GM12873 (cell line): Measurements from ENCODE around the gene LYSMD2.

Source experiments
- TF ChIP-seq, protein P1 (sequence below): IDR thresholded peaks from 2 replicates; pipeline ENCODE4 v1.5.1; 2012; ENCODE audit warnings: low read depth, mild to moderate bottlenecking, moderate library complexity, low read length, control low read depth; ENCODE audit not compliant: insufficient read depth; ENCODE audit errors: missing control alignments

Gene LYSMD2

DNA sequence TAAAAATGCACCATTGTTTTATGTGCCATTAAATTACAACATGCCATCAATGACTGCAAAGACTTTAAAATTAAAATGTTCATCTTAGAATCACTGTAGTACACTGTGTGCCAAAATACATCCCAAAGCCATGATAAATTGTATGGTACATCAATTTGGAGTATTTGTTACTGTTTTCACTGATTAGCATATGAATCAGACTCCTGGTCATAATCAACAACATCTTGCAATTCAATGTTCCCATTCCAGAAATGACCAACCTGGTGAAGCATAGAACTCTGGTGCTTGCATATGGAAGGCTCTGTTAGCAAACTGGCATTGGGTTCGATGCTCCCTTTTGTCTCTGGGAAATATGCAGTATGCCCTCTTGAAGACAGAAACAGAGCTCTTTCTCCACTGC is 22.5 kb downstream of the LYSMD2 start:
- TF ChIP-seq, protein P1, sequence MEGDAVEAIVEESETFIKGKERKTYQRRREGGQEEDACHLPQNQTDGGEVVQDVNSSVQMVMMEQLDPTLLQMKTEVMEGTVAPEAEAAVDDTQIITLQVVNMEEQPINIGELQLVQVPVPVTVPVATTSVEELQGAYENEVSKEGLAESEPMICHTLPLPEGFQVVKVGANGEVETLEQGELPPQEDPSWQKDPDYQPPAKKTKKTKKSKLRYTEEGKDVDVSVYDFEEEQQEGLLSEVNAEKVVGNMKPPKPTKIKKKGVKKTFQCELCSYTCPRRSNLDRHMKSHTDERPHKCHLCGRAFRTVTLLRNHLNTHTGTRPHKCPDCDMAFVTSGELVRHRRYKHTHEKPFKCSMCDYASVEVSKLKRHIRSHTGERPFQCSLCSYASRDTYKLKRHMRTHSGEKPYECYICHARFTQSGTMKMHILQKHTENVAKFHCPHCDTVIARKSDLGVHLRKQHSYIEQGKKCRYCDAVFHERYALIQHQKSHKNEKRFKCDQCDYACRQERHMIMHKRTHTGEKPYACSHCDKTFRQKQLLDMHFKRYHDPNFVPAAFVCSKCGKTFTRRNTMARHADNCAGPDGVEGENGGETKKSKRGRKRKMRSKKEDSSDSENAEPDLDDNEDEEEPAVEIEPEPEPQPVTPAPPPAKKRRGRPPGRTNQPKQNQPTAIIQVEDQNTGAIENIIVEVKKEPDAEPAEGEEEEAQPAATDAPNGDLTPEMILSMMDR, result no peak

DNA sequence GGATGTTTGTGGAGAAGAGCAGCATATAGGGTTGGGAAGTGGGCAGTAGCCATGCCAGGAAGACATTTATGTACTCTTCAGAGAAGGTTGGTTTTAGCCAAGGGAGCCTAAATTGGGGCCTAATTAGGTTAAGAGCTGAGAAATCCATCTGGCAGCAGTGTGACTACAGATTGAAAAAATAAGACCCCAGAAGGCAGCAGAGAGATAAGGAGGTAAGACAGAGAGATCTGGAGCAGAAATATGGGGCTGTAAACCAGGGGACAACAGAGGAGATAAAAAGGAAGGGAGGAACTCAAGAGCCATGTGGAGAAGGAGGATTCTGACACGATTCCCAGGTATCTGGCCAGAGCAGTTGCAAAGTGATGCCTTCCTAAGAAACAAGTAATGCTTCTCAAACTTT is 23.3 kb downstream of the LYSMD2 start:
- TF ChIP-seq, protein P1, result no peak

DNA sequence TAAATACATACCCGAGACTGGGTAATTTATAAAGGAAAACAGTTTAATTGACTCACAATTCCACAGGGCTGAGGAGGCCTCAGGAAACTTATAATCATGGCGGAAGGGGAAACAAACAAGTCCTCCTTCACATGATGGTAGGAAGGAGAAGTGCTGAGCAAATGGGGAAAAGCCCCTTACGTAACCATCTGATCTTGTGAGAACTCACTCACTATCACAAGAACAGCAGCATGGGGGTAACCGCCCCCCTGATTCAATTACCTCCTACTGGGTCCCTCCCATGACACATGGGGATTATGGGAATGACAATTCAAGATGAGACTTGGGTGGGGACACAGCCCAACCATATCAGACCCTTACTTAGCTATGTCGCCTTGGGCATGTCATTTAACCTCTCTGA is 28.4 kb downstream of the LYSMD2 start:
- TF ChIP-seq, protein P1, result no peak

DNA sequence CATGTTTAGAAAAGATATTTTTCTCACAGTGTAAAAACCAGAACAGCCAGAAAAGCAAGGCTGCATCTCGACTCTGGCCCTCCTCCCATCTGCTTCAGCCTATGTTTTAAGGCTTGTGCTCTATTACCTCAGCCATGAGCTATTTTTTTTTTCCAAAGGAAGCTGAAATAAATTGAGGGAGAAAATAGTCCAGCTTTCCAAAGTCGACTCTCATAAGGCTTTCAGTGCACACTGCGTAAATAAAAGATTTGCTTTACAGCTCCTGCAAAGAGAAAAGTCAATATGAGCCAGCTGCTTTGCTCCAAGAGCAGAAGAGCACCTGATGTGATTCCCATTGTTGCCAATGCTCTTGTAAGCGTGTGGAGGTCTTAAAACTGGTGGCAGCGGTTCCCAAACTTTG is 29.4 kb downstream of the LYSMD2 start:
- TF ChIP-seq, protein P1, result no peak

DNA sequence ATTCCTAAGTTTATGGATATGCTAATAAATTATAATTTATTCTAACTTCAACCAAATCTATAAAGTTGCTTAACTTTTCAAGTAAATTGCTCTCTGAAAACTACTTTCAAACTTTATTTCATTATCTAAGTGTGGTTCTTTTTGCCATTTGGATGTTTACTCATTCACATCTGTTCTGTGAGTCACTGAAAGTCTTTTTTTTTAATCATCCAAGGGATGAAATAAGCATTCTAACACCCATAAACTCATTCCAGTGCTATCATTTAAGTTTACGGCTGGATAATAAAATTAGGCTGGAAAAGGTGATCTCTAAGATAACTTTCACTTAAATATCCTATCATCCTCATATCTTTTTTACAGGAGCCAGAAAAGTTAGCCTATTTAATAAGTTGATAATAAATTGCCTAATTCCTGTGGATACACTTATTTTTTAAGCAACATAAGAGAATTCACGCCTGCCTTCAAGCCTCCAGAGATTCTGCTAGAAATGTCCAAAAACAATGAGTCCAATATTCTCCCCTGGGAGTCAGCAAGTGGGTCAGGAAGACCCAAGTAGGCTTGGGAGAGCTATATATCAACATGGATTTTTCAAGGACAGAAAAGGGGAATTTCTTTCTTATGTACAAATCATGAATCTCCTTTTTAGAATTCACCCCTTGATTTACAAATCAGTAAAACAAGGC is 30.4 kb downstream of the LYSMD2 start:
- TF ChIP-seq, protein P1, result no peak

DNA sequence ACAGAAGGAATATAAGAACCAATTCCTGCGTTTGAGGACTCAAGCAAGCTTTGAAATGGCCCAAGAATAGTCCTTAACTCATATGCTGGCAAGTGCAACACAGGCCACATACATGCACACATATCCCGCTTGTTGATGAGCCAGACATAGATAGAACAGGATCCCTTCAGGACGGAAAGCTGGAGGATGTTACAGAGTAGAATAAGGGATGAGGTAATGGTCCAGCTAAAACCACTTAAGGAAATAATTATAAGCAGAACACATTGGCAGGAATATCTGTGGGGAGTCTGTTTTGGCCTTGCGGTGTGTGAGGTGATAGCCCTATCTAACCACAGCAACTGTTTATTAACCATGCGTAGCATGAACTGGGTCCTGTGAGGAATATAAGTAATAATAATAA is 31.2 kb downstream of the LYSMD2 start:
- TF ChIP-seq, protein P1, result no peak

DNA sequence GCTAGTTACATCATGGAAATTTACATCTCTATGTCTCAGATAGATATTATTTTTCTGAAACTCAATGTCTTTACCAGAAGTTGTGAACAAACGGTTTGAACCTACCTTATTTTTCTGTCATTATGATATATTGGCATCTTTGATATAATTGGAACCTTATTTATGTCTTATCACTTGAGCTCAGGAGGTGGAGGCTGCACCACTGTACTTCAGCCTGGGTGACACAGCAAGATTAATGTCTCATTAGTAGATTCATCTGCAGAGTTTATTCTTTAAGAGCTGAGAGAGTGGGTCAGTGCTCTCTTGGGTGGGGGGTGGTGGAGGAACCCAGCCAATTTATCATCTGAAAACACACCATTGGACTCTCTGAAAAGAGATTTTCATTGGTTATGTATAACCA is 34.7 kb downstream of the LYSMD2 start:
- TF ChIP-seq, protein P1, result no peak
